CD4-positive, alpha-beta T cell treated with Interleukin-10 for 1 hour (primary cell): Measurements from ENCODE around the gene TSPAN2.
A peak's percentile ranks its signal among the peaks of the same experiment; 100 is the strongest.

ENCODE experiments used
- DNase-seq: peaks from one replicate; pipeline ENCODE4 v3.0.0-alpha.2; 2020

Gene TSPAN2

DNA sequence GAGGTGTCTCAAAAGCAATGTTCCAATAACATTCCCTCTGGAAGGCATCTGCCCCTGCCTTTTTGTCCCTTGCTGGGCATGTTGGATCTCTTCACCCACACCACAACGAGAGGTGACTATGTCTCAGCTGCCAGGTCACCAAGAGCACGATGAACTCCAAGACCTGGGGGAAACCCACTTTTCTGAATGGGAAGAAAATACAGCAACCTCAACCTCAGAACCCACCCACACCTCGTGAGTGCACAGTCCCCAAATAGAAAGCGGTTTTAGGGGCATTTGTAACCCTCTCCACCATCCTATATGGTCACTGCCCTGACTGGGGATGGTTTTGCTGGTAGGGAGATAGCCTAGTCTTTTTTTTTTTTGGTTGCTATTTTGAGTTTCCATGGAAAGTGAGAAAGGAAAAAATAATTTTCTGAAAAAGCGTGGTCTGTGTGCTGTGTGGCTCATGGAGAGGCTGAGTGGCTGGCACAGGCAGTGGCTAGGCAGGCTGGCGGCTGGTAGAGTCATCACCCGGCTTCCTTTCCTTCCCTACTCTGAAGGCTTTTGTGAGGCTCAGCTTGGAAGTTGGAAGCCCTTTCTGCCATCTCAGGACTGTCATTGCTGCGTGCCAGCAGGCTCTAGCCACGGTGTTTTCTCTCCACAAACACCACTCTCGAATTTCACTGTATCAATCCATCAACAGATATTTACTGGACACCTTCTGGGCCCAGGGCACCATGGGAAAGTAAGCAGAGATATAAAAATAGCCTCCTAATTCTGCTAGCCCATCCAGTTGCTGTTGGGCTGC is 15.8 kb downstream of the TSPAN2 start:
- DNase-seq, result no peak

DNA sequence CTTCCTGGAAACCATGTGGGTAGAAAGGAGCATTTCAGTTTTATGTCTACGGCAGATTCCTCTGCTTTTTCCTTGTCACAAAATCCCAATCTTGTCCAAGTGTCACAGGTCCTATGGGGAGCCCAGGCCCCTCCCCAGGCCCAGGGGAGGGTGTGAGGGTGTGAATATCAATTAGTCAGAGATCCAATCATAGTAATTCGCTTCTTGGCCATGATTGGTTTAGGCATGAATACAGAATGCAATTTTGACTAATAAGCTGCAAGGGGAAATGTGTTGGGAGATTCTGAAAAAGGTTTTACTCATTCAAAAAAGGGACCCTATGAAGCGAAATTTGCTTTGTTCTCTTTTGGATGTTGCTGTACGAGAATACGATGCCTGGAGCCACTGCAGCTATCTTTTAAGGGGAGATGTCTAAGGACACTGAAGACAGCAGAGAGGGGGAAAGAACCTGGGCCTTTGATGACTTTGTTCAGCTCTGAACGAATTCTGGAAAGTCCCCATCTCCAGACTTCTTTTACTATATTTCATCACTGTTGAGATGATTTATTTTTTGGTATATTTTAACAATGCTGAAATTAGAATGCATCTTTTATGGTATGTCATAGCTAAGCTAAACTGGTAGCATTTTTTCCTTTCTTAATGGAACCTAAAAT is 18.2 kb downstream of the TSPAN2 start:
- no peak for DNase-seq

DNA sequence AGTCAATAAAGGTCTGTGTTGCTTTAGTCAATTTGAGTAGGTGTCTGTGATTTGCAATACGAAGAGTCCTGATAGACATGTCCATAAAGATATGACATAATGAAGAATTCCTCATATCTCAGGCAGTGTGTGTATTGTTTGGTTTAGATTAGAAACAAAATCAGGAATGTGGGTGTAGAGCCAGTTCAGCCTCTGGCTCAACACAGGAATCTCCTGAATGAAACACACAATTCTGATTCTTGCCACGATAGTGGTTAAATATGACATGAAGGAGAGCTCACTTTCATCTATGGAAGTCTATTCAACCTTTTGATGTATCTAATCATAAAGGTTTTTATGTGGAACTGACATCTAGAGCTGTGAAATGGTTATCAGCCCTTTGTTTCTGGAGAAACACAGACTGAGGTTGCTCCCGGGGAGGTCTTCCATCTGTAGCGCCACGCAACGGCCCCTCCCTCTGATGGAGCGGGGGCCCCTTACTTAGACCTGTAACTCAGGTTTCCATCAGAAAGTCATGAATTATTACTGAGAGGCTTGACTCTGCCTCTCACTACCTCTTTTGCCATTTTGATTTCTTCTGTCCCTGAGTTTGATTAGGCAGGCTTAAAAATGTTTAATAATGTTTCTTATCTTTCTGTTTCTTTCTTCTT is 19.5 kb downstream of the TSPAN2 start:
- DNase-seq, result no peak

DNA sequence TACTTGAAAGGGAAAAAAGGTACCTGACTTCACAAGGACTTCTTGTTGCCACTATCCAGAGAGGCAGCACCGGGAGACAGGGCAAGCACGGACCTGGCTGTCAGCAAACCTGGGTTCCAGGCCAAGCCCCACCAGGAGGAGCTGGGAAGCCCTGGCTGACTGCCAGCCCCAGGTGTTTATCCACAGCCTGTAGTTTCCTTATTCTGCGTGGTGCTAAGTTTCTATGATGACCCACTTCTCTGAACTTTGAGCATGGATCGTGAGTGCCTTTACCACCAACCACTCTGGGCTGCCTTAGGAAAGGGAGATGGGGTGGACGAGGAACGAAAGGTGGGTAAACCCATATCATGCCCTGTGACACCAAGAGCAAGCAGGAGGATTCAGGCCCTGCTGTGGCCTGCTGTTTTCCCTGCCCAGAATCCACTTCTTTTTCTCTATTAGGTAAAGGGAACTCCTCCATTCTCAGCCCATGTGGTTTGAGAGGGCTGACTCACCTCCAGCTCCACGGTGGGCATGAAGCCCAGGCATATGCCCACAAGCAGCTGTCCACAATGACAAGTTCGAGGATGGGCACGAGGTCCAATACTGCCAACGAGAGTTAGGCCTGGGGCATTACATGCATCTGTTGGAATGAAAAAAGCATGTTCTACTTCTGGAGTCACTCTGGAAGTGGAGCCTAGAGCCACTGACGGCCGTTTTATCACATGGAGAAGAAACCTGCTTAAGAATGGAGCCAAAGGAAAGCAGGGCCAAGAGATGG is 20.3 kb downstream of the TSPAN2 start:
- DNase-seq, result no peak

DNA sequence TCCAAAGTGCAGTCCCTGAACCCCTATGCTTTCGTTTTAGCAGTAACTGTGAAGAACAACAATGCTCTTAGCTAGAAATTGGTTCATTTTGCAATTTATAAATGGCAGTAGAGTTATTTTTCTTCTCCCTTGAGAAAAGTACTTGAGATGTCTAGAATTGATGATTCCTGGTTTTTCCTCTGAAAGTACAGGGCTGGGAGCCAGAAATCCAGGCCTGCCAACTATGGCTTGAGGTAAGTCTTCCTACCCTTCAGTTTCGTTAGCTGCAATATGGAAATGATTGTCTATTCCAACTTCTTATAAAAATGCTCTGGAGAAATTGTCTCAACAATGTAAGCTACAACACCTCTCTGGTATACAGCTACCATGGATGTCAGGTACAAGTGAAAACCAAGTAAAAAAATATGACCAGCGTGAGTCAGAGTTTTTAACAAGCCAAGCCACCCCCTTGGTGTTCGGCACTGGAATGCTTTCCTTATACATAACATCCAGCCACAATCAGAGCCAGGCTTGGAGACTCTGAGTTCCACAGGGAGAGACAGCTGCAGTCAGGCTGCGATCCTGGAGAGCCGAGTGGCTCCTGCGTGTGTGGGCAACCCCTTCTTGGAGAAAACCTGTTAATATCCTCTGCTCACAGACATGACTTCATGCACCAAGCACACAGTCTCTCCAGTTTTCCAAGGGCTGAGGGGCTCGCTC is 22.0 kb downstream of the TSPAN2 start:
- DNase-seq, result no peak

DNA sequence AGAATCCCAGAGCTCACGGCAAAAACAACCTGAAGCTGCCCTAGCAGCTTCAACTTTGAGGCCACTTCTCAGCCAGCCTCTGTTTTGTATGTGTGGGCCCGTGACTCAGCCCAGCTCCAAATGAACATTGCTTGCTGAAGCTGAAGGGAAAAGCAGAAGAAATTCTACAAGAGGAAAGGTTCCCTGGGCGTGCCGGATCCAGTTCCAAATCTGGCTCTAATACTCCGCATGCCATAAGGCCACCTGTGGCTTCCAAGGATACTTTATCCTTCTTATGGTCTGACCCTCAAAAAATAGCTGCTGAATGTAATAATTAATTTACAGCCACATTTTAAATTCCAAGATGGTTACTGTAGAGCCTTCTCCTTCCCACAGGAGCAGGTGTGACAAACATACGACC is 24.3 kb downstream of the TSPAN2 start:
- DNase-seq, result no peak

DNA sequence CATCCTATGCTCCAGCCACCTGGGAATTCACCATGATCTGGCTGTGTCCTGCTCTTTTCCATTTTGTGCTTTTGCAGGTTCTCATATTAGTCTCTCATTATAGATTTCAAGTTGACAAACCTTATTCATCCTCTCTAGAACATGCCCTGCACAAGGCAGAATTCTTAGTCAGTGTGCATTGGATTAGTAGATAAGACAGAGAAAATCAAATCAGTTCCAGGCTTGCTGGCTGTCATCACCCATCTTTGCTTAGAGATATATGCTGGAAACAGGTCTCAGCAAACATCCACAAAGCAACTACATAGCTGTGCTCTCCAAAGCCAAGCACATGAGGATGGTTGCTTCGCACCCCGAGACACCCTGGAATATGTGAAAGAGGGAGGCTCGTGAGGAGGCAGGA is 24.8 kb downstream of the TSPAN2 start:
- no peak for DNase-seq

DNA sequence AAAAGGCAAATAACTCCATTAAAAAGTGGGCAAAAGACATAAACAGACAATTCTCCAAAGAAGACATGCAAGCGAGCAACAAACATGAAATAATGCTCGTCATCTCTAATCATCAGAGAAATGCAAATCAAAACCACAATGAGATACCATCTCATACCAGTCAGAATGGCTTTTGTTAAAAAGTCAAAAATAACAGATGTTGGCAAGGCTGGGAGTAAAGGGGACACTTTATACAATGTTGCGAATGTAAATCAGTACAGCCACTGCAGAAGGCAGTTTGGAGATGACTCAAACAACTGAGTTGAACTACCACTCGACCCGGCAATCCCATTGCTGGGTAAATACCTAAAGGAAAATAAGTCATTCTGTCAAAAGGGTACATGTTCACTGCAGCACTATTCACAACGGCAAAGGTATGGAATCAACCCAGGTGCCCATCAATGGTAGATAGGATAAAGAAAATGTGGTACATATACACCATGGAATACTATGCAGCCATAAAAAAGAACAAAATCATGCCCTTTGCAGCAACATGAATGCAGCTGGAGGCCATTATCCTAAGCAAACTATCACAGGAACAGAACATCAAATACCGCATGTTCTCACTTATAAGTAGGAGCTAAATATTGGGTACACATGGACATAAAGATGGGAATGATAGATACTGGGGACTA is 25.9 kb downstream of the TSPAN2 start:
- DNase-seq, result peak; percentile 78

DNA sequence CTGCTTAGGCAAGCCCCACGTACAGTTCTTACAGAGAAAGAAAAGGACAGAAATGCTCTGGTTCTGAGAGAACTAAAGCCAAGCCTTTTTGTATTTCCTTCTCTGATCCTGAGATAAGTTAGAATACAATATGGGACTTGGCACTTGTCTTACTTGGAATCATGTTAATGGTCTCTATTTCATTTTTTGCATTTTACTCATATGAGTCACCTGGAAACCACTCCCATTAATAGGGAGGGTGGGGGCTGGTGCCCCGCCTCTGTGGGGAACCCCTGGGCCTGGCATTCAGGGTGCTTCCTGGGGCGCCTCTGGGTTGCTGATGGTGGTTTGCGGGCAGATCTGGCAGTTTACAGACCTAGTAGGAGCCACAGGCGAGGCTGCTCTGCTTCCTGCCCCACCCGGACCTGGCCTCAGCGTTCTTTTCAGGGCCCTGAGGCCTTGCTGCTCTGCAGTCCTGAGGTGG is 26.7 kb downstream of the TSPAN2 start:
- DNase-seq, result peak; percentile 96

DNA sequence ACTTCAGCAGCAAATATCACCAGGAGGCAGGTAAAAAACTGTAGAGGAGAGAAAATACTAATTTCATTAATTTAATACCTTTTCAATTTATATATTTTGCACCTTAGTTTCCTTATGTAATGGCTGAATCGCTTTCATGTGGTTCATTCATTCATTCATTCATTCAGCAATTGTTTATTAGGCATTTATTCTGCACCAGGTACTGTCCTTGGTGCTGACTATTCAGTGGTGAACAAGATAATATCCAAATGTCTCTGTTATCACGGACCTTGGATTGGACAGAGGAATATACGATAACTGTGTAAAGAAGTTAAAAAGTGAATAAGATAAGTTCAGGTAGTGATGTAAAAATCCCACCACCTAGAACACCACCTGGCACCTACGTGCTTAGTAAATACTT is 28.8 kb downstream of the TSPAN2 start:
- no peak for DNase-seq

DNA sequence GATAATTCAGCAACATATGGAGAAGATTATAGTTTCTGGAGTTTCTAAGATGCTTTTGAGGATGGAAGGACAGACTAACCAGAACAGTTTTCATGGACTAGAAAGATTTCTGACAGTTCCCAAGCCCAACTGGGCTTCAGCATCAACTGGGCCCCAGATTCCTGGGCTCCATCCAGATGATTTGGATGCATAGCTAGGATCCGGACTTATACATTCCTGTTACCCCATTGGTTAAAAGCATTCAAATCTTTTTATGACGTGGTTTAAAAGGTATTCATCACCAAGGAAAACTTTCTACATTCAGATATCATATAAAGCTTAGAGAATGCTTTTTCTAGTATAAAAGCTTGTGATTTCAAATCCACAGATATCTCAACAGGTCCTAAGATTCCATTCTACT is 30.0 kb downstream of the TSPAN2 start:
- no peak for DNase-seq

DNA sequence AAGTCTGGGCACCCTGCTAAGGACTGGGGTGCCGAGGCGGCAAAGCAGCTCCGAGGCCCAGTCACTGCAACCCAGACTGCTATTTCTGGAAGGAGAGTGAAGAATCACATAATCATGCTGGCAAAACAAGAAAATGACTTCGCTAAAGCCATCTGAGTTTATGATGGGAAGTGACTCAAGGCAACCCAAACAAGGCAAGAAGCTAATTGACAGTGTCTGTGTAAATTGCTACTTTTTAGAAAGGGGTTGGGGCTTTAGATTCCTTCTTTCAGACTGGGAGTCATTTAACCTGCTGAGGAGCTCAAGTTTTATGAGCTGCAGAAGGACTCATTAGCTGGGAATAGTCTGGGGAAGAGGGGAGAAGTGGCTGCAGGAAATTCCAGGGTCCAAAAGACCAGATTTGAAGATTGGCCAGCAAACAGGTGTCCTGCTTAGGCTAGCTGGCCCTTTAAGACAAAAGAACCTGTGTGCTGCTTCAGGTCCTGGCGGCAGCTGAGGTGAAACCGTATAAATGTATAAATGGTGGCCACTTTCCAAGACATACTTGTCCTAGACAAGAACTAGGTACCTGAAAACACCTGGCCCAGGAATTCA is 31.5 kb downstream of the TSPAN2 start:
- DNase-seq, result no peak

DNA sequence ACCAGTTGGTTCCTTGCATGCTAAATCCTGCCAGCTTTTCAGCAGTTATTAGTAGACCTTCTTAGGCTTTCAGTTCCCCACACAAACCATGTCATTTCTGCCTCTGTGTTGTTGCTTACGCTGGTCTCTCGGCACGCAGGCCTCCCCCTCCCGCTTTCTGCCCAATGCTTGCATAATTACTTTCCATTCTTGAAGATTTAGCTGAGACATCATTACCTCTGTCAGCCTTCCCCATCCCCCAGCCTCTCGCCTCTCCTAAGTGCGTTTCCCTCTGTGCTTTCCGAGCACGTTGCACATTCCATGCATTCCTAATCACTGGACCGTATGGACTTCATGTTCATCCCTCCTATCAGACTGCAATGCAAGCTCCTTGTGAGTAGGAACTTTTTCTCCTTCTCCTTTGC is 32.9 kb downstream of the TSPAN2 start:
- no peak for DNase-seq

DNA sequence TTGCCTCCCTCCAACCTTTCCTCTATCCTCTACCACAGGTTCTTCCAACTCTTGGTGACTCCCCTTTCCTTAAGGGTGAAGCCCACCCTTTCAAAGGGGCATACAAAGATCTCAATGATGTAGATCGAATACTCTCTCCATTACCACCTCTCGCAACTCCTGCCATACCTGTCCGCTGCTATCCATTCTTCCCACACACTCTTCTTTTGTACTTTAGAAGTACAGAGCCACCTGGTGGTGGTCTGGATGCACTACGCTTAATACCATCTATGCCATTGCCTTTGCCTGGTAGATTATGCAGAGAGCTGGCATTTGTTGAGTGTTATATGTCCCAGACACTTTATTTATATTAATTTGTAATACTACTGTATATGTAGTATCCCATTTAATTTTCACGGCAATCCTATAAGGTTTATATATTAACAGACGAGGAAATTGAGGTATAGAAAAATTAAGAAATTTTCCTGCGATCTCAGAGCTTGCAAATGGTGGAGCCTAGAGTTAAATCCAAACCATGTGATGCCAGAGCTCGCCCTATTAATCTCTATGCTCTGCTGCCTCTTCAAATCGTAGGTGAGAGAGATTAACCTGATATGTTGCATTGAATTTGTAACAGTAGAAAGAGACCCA is 36.7 kb downstream of the TSPAN2 start:
- DNase-seq, result peak; percentile 73

DNA sequence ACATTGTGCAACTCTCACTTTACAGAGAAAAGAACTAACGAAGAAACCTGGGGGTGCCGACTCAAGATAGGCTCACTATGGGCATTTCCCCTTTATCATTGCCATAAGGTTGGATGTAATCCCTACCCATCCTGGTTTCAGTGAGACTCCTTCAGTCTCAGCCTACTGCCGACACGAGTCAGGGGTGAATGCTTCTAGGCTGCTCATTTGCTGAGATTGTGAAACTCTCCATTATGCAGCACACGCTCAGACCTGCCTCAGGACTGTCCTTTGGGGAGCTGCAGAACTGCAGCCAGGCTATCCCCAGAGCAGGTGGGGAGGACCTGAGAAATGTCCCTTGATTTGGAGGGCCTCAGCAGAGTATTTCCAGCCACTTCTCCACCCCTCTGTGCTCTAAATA is 37.5 kb downstream of the TSPAN2 start:
- no peak for DNase-seq

DNA sequence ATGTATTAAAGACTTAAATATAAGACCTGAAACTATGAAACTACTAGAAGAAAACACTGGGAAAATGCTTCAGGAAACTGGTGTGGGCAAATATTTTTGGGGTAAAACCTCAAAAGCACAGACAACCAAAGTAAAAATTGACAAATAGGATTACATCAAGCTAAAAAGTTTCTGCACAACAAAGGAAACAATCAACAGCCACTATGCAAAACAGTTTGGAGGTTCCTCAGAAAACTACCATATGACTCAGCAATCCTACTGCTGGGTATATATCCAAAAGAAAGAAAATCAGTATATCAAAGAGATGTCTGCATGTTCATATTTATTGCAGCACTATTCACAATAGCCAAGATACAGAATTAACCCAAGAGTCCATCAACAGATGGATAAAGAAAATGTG is 42.6 kb downstream of the TSPAN2 start:
- no peak for DNase-seq

DNA sequence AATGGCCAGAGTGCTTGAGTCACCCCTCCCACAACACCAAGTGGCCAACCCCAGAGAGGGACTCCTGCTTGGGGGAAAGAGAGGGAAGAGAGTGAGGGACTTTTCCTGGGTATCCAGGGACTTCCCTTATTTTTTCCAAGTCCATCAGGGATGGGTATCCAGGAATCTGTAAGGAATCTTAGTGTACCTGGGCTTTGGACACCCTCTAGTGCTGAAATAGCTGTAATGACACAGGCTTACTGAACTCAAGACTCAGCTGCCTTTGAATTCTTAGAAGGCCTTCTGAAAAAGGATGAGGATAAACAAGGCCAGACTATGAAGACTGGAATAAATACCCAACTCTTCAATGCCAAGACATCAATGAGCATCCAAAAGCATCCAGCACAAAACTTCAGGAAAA is 47.6 kb downstream of the TSPAN2 start:
- DNase-seq, result no peak

DNA sequence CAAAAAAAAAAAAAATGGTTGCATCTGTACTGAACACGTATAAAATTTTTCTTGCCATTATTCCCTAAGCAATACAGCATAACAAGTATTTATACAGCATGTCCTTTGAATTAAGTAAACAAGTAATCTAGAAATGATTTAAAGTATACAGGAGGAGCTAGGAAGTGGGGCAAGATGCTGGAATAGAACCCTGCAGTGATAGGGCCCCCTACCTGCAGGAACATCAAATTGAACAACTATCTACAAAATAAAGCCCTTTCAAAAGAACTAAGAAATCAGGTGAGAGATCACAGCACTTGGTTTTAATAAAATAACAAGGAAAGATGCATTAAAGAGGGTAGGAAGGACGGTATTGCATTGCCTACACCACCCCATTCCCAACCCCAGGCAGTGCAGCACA is 48.8 kb downstream of the TSPAN2 start:
- DNase-seq, result no peak

DNA sequence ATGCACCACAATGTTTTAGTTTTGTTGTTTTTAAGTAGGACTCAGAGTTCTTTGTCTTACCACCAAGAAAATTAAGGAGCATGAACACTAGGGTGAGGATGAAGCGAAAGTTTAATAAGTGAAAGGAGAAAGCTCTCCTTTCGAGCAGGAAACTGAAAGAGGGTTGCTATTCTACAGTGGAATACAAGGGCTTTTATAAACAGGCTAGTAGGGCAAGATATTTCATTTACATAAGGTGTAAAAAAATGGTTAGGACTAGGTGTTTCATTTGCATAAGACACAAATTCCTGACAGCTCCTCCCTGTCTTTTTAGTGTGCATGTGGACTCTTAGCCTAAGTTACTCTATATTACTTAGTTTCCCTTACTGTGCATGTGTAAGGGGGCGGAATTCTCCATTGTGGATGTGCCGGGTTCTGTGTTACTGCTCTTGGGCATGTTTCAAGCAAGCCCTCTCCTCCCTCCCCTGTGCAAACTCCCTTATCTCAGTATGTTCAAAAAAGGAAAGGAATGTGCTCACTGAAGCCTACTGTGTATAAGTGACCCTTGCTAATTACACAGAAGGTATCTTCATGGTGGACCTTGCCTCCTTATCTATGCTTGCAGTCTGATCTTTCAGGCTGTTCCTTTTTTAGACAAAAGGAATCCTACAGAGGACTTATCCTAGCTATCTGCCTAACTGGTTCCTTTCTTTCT is 52.3 kb downstream of the TSPAN2 start:
- no peak for DNase-seq

DNA sequence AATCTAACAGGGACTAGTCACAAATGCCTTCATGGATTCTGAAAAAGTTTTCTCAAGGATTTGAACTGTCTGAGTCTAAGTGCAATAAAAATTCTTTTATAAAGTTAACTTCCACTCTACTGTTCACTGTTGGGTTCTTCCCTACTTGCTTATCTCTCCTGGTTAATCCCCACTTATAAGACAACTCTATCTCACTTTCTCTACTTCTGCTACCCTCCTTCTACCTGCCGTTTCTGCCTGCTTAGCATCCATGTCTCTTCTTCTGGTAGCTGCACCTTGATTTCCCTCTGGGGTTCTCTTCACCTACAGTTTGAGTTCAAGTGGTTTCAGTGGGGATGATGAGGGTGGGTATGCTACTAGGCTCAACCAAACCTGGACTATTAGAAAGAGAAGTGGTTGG is 53.7 kb downstream of the TSPAN2 start:
- no peak for DNase-seq

DNA sequence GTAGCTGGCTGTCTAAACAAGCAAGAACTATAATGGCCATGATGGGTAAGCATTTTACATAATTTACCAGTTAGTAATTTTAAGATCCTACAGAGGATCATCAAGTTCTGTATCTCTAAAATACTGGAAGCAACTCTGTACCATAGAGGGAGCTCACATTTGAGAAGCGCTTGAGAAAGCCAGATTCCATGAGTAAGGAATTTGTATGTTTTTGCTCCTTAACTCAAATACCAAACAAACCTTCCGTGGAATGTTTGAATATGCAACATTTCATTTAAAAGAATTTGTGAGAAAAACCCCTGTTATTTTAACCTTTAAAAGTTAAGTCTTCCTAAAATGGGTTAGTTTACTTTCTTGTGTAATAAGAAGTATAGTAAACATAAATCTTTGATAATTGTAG is 57.7 kb downstream of the TSPAN2 start:
- DNase-seq, result no peak
